Dendritic cell treated with granulocyte-macrophage colony-stimulating factor and Interleukin-4, amounts not matched to agents 40 ng/mL and 50 ng/mL, for 4 days (primary cell): ENCODE measurements around the gene COL5A2.

Source experiments
- H3K27ac Mint-ChIP-seq: one replicate; pipeline ENCODE4 v1.8.0; 2022; ENCODE audit warnings: mild to moderate bottlenecking, mixed read lengths
- H3K27me3 Mint-ChIP-seq: one replicate; pipeline ENCODE4 v1.8.0; 2022; ENCODE audit warnings: mild to moderate bottlenecking, mixed read lengths
- H3K36me3 Mint-ChIP-seq: one replicate; pipeline ENCODE4 v1.8.0; 2022; ENCODE audit warnings: low read depth, mixed read lengths
- H3K4me1 Mint-ChIP-seq: one replicate; pipeline ENCODE4 v1.8.0; 2022; ENCODE audit warnings: low read depth, mixed read lengths
- H3K4me3 Mint-ChIP-seq: one replicate; pipeline ENCODE4 v1.8.0; 2022; ENCODE audit warnings: mild to moderate bottlenecking, moderate library complexity, mixed read lengths
- H3K9me3 Mint-ChIP-seq: one replicate; pipeline ENCODE4 v1.8.0; 2022; ENCODE audit warnings: mixed read lengths
- intact Hi-C: fragments of 100-400 bp; cut with micrococcal nuclease; formaldehyde crosslinking; loops from one replicate; pipeline ENCODE4 v1.15.0; 2022

The COL5A2 gene

DNA sequence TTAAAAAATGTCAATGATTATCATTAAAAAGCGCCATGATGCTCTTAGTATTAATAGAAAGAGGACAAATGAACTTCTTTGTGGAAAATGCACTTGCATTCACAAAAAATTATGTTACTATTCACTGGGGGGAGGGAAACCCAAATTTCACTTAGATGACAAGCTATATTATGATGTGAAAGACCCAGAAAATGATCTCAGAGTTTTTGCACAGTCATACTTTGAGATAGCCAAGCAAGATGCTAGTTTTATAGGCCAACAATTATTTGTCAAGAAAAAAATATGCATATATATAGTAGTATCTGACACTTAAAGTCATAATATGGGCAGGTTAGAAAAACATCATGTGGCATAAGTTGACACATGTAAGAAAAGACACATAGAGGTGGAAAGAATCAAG lies 31.6 kb downstream of the COL5A2 start:
- intact Hi-C loops = no loop called here
- Mint-ChIP-seq H3K4me3 (no peak overlapping the region), H3K4me1 (no peaks in the 10 kb centered on the region), H3K9me3 (no peaks in the 10 kb centered on the region), H3K27ac (no peak overlapping the region), H3K36me3 (no peaks in the 10 kb centered on the region), H3K27me3 (no peaks in the 10 kb centered on the region)

DNA sequence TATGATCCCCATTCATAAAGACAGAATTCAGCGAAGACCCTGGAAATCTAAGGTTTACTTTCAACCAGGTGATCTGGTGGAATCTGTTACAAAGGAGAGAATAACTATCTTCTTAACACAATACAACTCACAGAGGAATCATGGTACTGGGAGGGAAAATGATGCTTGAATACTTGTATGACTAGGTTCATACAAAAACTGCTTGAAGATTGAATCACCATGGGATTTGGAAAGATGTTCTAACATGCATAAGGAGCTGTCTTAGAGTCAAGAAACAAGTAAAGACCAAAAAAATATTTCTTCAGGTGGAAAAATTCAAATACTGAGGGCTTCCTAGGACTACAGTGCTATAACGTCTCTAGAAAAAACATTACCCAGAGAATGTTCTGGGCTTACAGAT lies 32.2 kb downstream of the COL5A2 start:
- H3K27me3 Mint-ChIP-seq = no peaks in the 10 kb centered on the region
- no peaks in the 10 kb centered on the region for H3K9me3 Mint-ChIP-seq
- no peak overlapping the region for H3K27ac Mint-ChIP-seq
- H3K4me3 Mint-ChIP-seq = no peak overlapping the region
- no peaks in the 10 kb centered on the region for H3K4me1 Mint-ChIP-seq
- intact Hi-C loops = no loop called here
- no peaks in the 10 kb centered on the region for H3K36me3 Mint-ChIP-seq

DNA sequence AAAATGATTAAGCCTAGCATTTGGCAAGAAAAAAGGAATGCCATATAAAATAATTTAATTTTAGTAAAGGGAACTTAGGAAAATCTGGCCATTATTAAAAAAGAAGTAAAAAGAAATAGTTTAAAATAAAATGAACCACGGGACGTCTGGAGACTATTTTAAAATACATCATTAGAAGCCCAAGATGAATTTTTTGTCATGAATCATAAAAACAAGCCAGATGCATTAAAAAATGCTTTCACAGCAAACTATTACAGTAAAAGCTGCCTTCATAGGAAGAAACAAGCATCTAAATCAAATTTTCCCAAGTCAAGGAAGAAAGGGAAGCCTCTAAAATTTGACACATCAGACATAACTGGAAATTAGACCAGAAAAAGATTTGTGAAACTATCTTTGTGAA lies 33.0 kb downstream of the COL5A2 start:
- no peaks in the 10 kb centered on the region for H3K27me3 Mint-ChIP-seq
- H3K9me3 Mint-ChIP-seq = no peaks in the 10 kb centered on the region
- no peaks in the 10 kb centered on the region for H3K36me3 Mint-ChIP-seq
- no peaks in the 10 kb centered on the region for H3K4me1 Mint-ChIP-seq
- no peak overlapping the region for H3K4me3 Mint-ChIP-seq
- H3K27ac Mint-ChIP-seq = no peak overlapping the region
- intact Hi-C loops = no loop called here

DNA sequence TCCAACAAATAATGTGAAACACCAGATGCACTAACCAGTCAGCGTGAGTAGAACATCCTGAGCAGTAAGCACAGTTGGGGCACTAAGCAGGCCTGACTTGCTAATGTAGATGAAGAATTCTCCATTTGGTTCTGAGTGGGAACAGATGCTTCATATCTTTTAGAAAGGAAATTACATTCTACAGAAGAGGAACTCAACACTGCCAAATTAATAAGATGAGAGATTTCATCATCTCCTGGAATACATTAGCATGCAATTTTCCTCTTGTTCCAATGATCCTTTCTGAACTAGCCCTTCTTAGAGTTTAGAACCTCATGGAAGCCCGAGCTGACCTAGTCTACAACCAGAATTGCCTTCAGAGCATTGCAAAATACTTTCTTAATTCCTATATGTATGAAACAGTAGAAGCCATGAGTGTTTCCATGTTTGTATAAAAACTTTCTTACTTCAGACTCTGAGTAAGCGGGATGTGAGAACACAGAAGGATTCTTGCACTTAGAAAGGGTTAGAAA lies 34.8 kb downstream of the COL5A2 start:
- no peaks in the 10 kb centered on the region for H3K9me3 Mint-ChIP-seq
- no peaks in the 10 kb centered on the region for H3K27me3 Mint-ChIP-seq
- no peaks in the 10 kb centered on the region for H3K4me1 Mint-ChIP-seq
- intact Hi-C loops = no loop called here
- H3K4me3 Mint-ChIP-seq = no peak overlapping the region
- no peak overlapping the region for H3K27ac Mint-ChIP-seq
- H3K36me3 Mint-ChIP-seq = no peaks in the 10 kb centered on the region

DNA sequence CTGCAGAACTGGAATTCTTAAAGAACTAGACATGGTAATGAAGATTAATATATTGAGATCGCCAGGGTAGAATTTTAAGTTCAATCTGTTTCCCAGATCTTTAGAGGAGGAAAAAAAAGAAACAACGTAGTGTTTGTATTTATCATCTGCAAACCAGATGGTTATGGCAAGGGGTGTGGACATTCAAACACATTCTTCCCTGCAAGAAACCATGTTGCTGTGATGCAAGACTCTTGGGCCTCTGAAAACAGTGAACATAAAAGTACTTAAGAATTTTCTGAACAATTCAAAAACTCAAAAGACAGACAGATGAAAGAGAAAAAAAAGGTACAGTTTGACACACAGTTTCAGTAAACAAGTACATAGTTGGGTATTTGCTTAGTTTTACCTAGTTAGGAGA lies 35.6 kb downstream of the COL5A2 start:
- no peak overlapping the region for H3K4me3 Mint-ChIP-seq
- no peaks in the 10 kb centered on the region for H3K36me3 Mint-ChIP-seq
- no peaks in the 10 kb centered on the region for H3K27me3 Mint-ChIP-seq
- H3K9me3 Mint-ChIP-seq = no peaks in the 10 kb centered on the region
- H3K27ac Mint-ChIP-seq = no peak overlapping the region
- no peaks in the 10 kb centered on the region for H3K4me1 Mint-ChIP-seq
- intact Hi-C loops = no loop called here

DNA sequence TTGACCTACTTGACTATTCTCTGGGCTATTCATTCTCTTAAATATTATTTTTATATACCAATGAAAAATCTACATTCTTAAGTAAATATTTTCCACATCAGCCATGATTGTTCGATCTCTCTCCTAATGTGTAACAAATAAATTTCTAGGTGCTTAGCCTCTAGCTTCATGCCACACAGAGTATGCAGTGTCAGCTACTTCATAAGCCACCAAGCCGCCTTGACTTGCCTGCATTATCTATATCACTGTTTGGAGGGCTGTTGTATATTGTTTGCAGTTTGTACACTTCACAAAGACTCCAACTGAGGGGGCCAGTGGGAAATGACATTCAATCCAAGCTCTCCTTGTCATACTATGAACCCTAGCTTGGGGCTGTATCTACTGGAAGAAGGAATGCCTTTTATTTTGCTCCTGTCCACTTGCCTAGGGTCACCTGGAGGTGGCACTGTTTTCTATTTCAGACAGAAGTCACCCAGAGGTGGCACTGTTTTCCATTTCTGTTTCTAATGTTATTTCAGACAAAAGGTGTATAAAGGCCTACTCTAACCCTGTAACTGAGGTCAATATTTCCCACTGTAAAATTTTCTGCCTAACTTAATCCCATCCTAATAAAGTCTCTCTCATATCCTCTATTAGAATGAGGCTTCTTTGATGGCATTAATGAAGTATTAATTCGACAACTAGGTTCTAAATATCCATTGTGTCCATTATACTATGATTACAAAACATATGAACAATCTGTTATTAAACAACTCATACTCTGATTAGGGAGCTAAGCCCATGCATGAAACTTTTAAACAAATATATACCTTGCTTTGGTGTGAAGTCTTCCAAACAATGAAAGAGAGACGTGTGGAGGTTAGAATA lies 36.4 kb downstream of the COL5A2 start:
- H3K4me1 Mint-ChIP-seq = no peaks in the 10 kb centered on the region
- H3K27me3 Mint-ChIP-seq = no peaks in the 10 kb centered on the region
- no peaks in the 10 kb centered on the region for H3K9me3 Mint-ChIP-seq
- intact Hi-C loops = loop anchor here (1.0 kb wide), 1 partner anchor 269 kb away; no protein-coding TSS in a partner anchor
- H3K27ac Mint-ChIP-seq = no peak overlapping the region
- no peak overlapping the region for H3K4me3 Mint-ChIP-seq
- no peaks in the 10 kb centered on the region for H3K36me3 Mint-ChIP-seq

DNA sequence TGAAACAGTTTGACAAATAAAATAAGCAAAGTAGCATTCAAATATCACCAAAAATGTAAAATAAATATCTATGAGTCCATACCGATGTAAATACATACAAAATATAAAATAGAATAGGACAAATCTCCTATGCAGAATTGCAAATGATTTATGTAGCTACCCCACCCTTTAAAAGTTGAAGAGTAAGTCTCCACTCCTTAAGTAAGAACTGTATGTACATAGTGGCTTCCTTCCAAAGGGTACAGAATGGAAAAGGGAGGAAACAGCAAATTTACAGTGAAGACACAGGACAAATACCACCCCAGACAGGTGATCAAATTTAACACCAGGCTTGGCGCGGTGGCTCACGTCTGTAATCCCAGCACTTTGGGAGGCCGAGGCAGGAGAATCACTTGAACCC lies 40.8 kb downstream of the COL5A2 start:
- H3K4me1 Mint-ChIP-seq = no peaks in the 10 kb centered on the region
- no peaks in the 10 kb centered on the region for H3K27me3 Mint-ChIP-seq
- no peaks in the 10 kb centered on the region for H3K9me3 Mint-ChIP-seq
- no peaks in the 10 kb centered on the region for H3K36me3 Mint-ChIP-seq
- H3K27ac Mint-ChIP-seq = no peak overlapping the region
- no peak overlapping the region for H3K4me3 Mint-ChIP-seq
- intact Hi-C loops = no loop called here

DNA sequence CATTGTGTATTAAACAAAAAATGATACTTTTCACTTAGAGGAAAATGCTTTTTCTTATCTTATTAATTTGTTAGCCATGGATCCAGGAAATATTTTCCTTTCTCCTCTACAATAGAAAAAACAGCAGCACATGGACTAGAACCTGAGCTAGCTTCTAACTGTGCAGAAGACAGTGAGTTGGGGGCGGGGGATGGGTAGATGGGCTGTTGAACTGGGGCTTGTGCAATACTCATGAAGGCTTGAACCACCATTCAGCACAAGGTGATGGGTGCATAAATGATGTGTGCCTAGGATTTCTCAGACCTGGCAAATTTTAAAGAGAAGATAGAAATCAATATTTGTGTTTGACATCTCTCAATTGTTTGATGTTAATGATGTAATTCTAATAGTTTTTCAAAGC lies 42.0 kb downstream of the COL5A2 start:
- Mint-ChIP-seq H3K4me3 (no peak overlapping the region), H3K4me1 (no peaks in the 10 kb centered on the region), H3K9me3 (no peaks in the 10 kb centered on the region), H3K27ac (no peak overlapping the region), H3K36me3 (no peaks in the 10 kb centered on the region), H3K27me3 (no peaks in the 10 kb centered on the region)
- intact Hi-C loops = no loop called here

DNA sequence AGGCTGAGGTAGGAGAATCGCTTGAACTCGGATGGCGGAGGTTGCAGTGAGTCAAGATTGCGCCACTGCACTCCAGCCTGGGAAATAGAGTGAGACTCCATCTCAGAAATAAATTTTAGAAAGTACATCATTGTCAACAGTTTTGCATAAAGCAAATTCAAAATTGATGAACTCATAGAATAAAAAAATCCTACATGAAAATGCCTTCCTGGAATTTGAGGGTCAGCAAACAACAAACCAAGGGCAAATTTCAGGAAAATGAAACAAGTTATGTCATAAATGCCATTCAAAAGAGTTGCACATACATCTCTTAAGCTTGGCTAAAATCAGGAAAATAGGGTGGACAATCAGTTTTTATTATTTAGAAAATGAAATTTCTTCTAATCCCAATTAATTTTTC lies 45.1 kb downstream of the COL5A2 start:
- no peaks in the 10 kb centered on the region for H3K27me3 Mint-ChIP-seq

DNA sequence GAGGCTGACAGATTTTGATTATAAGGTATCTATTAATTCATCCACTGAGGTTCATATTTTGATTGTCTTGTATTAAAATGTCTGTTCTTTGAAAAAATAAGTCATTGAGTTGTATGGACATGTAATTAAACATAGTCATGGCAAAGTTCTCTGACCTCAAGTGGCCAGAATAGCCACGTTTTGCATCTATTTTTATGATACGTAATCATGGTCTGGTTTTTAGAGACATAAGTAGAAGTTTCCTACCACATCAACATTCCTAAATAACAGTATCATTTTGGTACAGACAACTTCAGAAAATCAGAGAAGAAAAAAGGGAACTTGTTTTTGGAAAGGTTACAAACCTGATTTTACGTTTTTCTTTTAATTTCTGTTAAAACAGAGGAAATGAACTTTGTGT lies 47.6 kb downstream of the COL5A2 start:
- no peaks in the 10 kb centered on the region for H3K36me3 Mint-ChIP-seq
- no peak overlapping the region for H3K27ac Mint-ChIP-seq
- no peaks in the 10 kb centered on the region for H3K27me3 Mint-ChIP-seq
- H3K9me3 Mint-ChIP-seq = no peaks in the 10 kb centered on the region
- intact Hi-C loops = no loop called here
- no peaks in the 10 kb centered on the region for H3K4me1 Mint-ChIP-seq
- no peak overlapping the region for H3K4me3 Mint-ChIP-seq

More for the DNA sequence above, 45.1 kb downstream of the COL5A2 start:
- no peak overlapping the region for H3K4me3 Mint-ChIP-seq
- H3K4me1 Mint-ChIP-seq = no peaks in the 10 kb centered on the region
- intact Hi-C loops = no loop called here
- H3K36me3 Mint-ChIP-seq = no peaks in the 10 kb centered on the region
- H3K27ac Mint-ChIP-seq = no peak overlapping the region
- H3K9me3 Mint-ChIP-seq = no peaks in the 10 kb centered on the region

DNA sequence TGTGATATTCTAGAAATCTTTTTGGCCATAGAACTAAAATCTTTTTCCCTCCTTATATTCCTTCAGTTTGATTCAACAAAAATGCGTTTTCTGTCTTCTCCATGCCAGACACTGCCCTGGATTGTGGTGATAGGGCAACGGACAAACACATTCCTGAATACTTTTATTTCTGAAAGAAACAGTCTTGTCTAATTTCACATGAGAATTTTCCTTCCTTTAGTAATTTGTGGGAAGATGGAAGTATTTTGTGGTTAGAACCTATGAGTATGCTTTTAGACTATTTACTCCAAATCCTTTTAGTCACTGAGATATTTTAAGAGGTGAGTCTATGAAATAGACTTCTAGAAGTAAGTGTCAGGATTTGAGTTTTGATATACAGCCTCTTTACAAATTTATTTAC lies 49.6 kb downstream of the COL5A2 start:
- intact Hi-C loops = no loop called here
- no peaks in the 10 kb centered on the region for H3K9me3 Mint-ChIP-seq
- no peaks in the 10 kb centered on the region for H3K27me3 Mint-ChIP-seq
- H3K27ac Mint-ChIP-seq = no peak overlapping the region
- no peaks in the 10 kb centered on the region for H3K36me3 Mint-ChIP-seq
- no peak overlapping the region for H3K4me3 Mint-ChIP-seq
- H3K4me1 Mint-ChIP-seq = no peaks in the 10 kb centered on the region

DNA sequence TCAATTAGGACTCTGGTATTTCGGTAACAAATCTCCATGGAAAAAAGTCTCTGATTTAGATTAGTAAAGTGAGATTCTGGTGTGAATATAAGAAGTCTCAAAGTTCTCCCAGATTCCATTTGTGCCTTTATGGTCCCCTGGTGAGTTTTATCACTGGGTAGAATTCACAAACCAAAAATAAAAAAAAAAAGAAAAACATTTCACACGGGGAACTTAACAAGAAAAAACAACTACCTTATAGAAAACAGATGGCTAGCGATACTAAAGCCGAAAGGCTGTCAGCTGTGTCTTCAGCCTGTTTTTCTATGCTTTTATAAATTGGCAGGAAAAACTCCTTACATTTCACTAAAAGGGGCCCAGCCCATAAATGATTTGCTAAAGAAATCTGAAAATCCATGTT lies 50.6 kb downstream of the COL5A2 start:
- Mint-ChIP-seq H3K9me3 (no peaks in the 10 kb centered on the region), H3K36me3 (no peaks in the 10 kb centered on the region), H3K27me3 (no peaks in the 10 kb centered on the region), H3K27ac (no peak overlapping the region), H3K4me3 (no peak overlapping the region), H3K4me1 (no peaks in the 10 kb centered on the region)
- intact Hi-C loops = no loop called here

DNA sequence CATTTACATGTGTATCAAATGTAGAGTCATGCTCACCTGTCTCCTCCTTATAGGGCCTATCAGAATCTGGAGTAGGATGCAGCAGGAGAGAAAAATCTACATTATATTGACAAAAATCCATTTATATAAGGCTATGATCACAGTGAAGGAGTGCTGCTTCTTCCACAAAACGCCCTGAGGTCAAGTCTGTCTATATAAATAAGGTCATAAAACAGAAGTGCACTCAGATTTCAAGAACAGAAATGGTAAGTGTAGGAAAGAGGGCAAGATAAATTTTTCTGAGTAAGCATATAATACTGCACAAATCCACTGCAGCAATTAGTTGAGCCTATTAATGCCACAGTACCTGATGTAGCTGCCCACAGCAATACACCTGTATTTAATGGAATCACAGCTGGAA lies 51.8 kb downstream of the COL5A2 start:
- intact Hi-C loops = no loop called here
- H3K9me3 Mint-ChIP-seq = no peaks in the 10 kb centered on the region
- no peaks in the 10 kb centered on the region for H3K36me3 Mint-ChIP-seq

DNA sequence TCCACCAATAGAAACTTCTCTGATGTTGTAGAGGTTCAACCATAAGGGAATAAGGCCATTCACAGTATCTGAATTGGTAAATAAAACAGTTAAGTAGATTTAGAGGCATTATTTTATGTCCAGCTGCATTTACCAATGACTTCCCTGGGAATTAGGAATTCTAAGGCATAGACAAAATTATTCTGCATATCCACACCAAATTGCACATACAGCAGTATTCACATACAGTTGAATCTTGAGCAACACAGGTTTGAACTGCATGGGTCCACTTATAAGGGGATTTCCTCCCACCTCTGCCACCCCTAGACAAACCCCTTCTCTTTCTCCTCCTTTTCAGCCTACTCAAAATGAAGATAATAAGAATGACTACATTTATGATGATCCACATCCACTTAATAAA lies 54.4 kb downstream of the COL5A2 start:
- no peaks in the 10 kb centered on the region for H3K9me3 Mint-ChIP-seq
- H3K27ac Mint-ChIP-seq = no peak overlapping the region
- no peaks in the 10 kb centered on the region for H3K27me3 Mint-ChIP-seq
- H3K4me3 Mint-ChIP-seq = no peak overlapping the region
- no peaks in the 10 kb centered on the region for H3K4me1 Mint-ChIP-seq
- no peaks in the 10 kb centered on the region for H3K36me3 Mint-ChIP-seq
- intact Hi-C loops = no loop called here

More for the DNA sequence above, 51.8 kb downstream of the COL5A2 start:
- H3K4me1 Mint-ChIP-seq = no peaks in the 10 kb centered on the region
- no peak overlapping the region for H3K27ac Mint-ChIP-seq
- no peak overlapping the region for H3K4me3 Mint-ChIP-seq
- no peaks in the 10 kb centered on the region for H3K27me3 Mint-ChIP-seq

DNA sequence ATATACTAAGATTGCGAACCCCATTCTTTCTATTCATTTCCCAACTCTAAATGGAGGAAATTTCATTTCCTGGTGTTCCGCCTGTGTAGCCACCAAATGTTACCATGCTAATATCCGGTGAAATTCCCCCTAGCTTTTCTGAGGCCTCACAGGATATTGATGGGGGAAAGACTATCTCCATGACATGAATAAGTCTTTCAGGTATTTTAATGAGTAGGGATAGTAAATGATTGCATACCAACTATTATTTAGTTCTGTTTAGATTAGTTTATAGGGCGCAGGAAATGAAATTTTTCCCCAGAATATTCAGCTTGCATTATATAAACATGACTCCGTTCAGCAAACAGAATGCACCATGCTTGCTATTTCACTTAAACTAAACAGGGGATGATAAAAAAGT lies 55.4 kb downstream of the COL5A2 start:
- H3K9me3 Mint-ChIP-seq = no peaks in the 10 kb centered on the region
- H3K27me3 Mint-ChIP-seq = no peaks in the 10 kb centered on the region
- H3K4me1 Mint-ChIP-seq = no peaks in the 10 kb centered on the region
- no peaks in the 10 kb centered on the region for H3K36me3 Mint-ChIP-seq
- intact Hi-C loops = no loop called here
- no peak overlapping the region for H3K27ac Mint-ChIP-seq
- H3K4me3 Mint-ChIP-seq = no peak overlapping the region
